Kasumi-1 (cell line): Measurements from ENCODE around the gene NMS.

ENCODE experiments used
- DNase-seq, 2 experiments: peaks; one replicate each; lab custom pipeline; 2025; lab: John Stamatoyannopoulos, UW

NMS gene

GRCh38 chr2:100485396-100485795 is 15.1 kb downstream of the NMS start:
- DNase-seq = no peak

GRCh38 chr2:100494712-100495111 is 24.4 kb downstream of the NMS start:
- no peak for DNase-seq

GRCh38 chr2:100502782-100503181 is 32.5 kb downstream of the NMS start:
- DNase-seq = no peak

GRCh38 chr2:100504542-100504941 is 34.3 kb downstream of the NMS start:
- DNase-seq = no peak

- no peak for DNase-seq
Measured at GRCh38 chr2:100509066-100509465, 38.8 kb downstream of the NMS start.

- peak; percentile 72 to 74 for DNase-seq
Measured at GRCh38 chr2:100513650-100514049, 43.4 kb downstream of the NMS start.

GRCh38 chr2:100517556-100517955 is 47.3 kb downstream of the NMS start:
- DNase-seq = no peak

- no peak for DNase-seq
Measured at GRCh38 chr2:100518801-100519200, 48.5 kb downstream of the NMS start.

- DNase-seq = no peak
Measured at GRCh38 chr2:100520224-100520623, 49.9 kb downstream of the NMS start.

GRCh38 chr2:100522430-100522829 is 52.1 kb downstream of the NMS start:
- no peak for DNase-seq

- no peak for DNase-seq
Measured at GRCh38 chr2:100524331-100524730, 54.0 kb downstream of the NMS start.

GRCh38 chr2:100526868-100527267 is 56.6 kb downstream of the NMS start:
- no peak for DNase-seq

- DNase-seq = peak in 1 of 2 experiments; percentile 15
Measured at GRCh38 chr2:100527440-100528015, 57.2 kb downstream of the NMS start.

- DNase-seq = no peak
Measured at GRCh38 chr2:100529176-100529575, 58.9 kb downstream of the NMS start.

GRCh38 chr2:100529900-100530299 is 59.6 kb downstream of the NMS start:
- DNase-seq = no peak
